Fibroblast of pulmonary artery (primary cell): ENCODE measurements around the gene ZNF692.

Experiments
- DNase-seq: peaks from one replicate; pipeline ENCODE4 v3.0.0-alpha.2; 2010; ENCODE audit warnings: low read depth
- H3K4me3 ChIP-seq: replicated peaks from 2 replicates; pipeline ENCODE4 v1.5.1; 2011; ENCODE audit warnings: low read depth, mild to moderate bottlenecking, control low read depth, low read length, moderate library complexity
- CTCF ChIP-seq: IDR thresholded peaks from 2 replicates; pipeline ENCODE4 v1.5.1; 2011; ENCODE audit warnings: mild to moderate bottlenecking, control low read depth, low read length, inconsistent platforms; ENCODE audit errors: missing control alignments

ZNF692 gene

GRCh38 chr1:248842781-248843331 lies 16.0 kb downstream of the ZNF692 start:
- no peak overlapping the region for H3K4me3 ChIP-seq
- TF ChIP-seq CTCF = no peak
- no peak for DNase-seq

- peak; percentile 77 for DNase-seq
- no peak overlapping the region for H3K4me3 ChIP-seq
- TF ChIP-seq CTCF = peak; percentile 59
Observed at GRCh38 chr1:248841702-248842395, 17.0 kb downstream of the ZNF692 start.

GRCh38 chr1:248840946-248841345 lies 17.9 kb downstream of the ZNF692 start:
- H3K4me3 ChIP-seq = no peak overlapping the region
- DNase-seq = no peak
- TF ChIP-seq CTCF = no peak

- peak overlapping the region; percentile 70 for H3K4me3 ChIP-seq
- no peak for TF ChIP-seq CTCF
- no peak for DNase-seq
Observed at GRCh38 chr1:248839168-248839555, 19.7 kb downstream of the ZNF692 start.

- DNase-seq = peak; percentile 89
- H3K4me3 ChIP-seq = peak overlapping the region; percentile 70
- no peak for TF ChIP-seq CTCF
Observed at GRCh38 chr1:248838357-248839167, 20.3 kb downstream of the ZNF692 start.

GRCh38 chr1:248837781-248838356 lies 21.0 kb downstream of the ZNF692 start, which contains the start of gene ZNF672:
TSS of gene ZNF672 (plus strand) at chr1:248838224. CDS start at chr1:248847275, 9,051 bp downstream.
- peak within 1 kb of the TSS; percentile 70 for H3K4me3 ChIP-seq
- no peak for TF ChIP-seq CTCF
- peak; percentile 98 for DNase-seq
